Endodermal cell (in vitro differentiated cells): ENCODE results near the gene ZNF91. TPM values are rescaled to one million over a fixed set of nuclear protein-coding genes. Genes with fewer than 3 reads are reported as not detected.

ENCODE experiments used
- DNase-seq: peaks from one replicate; pipeline ENCODE4 v3.0.0-alpha.2; 2017
- H3K27ac ChIP-seq: 2 replicates; pipeline ENCODE4 v1.5.1; 2013; ENCODE audit warnings: mild to moderate bottlenecking, low read depth, low read length, moderate library complexity
- H3K27me3 ChIP-seq: 2 replicates; pipeline ENCODE4 v1.6.1; 2013; ENCODE audit warnings: mild to moderate bottlenecking, low read length, moderate library complexity; ENCODE audit not compliant: insufficient read depth, control insufficient read depth, poor library complexity, severe bottlenecking
- H3K36me3 ChIP-seq: 2 replicates; pipeline ENCODE4 v1.7.0; 2013; ENCODE audit warnings: mild to moderate bottlenecking, low read length, moderate library complexity; ENCODE audit not compliant: control insufficient read depth, insufficient read depth
- H3K4me1 ChIP-seq: one replicate; pipeline ENCODE4 v1.7.0; 2013; ENCODE audit warnings: low read length; ENCODE audit not compliant: control insufficient read depth, insufficient read depth
- H3K4me3 ChIP-seq: 2 replicates; pipeline ENCODE4 v1.5.1; 2013; ENCODE audit warnings: mild to moderate bottlenecking, low read length, moderate library complexity
- H3K9ac ChIP-seq: 2 replicates; pipeline ENCODE4 v1.6.1; 2013; ENCODE audit warnings: mild to moderate bottlenecking, low read length, moderate library complexity; ENCODE audit not compliant: poor library complexity, severe bottlenecking; ENCODE audit errors: extremely low read depth
- H3K9me3 ChIP-seq: 2 replicates; pipeline ENCODE4 v1.6.1; 2013; ENCODE audit warnings: mild to moderate bottlenecking, low read length, moderate library complexity; ENCODE audit not compliant: control insufficient read depth
- H3K27ac Mint-ChIP-seq: 2 replicates; pipeline ENCODE4 v1.8.0; 2020; ENCODE audit warnings: mixed read lengths
- H3K27me3 Mint-ChIP-seq: 2 replicates; pipeline ENCODE4 v1.8.0; 2021; ENCODE audit warnings: mild to moderate bottlenecking, mixed read lengths; ENCODE audit not compliant: insufficient read depth
- H3K36me3 Mint-ChIP-seq: 2 replicates; pipeline ENCODE4 v1.8.0; 2020; ENCODE audit warnings: low read depth, mixed read lengths
- H3K4me1 Mint-ChIP-seq: 2 replicates; pipeline ENCODE4 v1.8.0; 2020; ENCODE audit warnings: mixed read lengths
- H3K4me3 Mint-ChIP-seq: 2 replicates; pipeline ENCODE4 v1.8.0; 2020; ENCODE audit warnings: mild to moderate bottlenecking, moderate library complexity, mixed read lengths
- H3K9me3 Mint-ChIP-seq: 2 replicates; pipeline ENCODE4 v1.8.0; 2020; ENCODE audit warnings: mild to moderate bottlenecking, mixed read lengths
- WGBS, 2 experiments: methylation state at CpG; one replicate each; pipeline versions ENCODE4 v1.1.5 to v1.1.7; 2013; ENCODE audit warnings: missing lambda C conversion rate in 2 of 2, mixed read lengths in 1 of 2; ENCODE audit not compliant: insufficient coverage in 1 of 2, insufficient read length in 1 of 2; 5-methylcytosine and 5-hydroxymethylcytosine counted together
- total RNA-seq, 2 donors: library from RNA; stranded (reverse); fragmentation: NEBNext Ultra II Directional in 1 of 2; extraction: Animal tissue kit (Norgen Biotek cat#: 25700) in 1 of 2; gene quantifications; 2 replicates in 1 of 2; 3 replicates in 1 of 2; pipeline ENCODE4 v1.2.1, GENCODE V29; 2021
- TF ChIP-seq, protein P1 (sequence below): fragments of 200-600 bp; sonication (generic); conservative IDR thresholded peaks from 2 replicates; pipeline ENCODE4 v1.5.0; 2021; ENCODE audit warnings: antibody characterized with exemption, mild to moderate bottlenecking

Gene ZNF91
- total RNA-seq, 2 donors from 2014 or later = 66.9 to 75.4 TPM

GRCh38 chr19:23403052-23403451 is 7.8 kb upstream of the ZNF91 start:
- Mint-ChIP-seq H3K36me3 (peaks cover 67% of the 10 kb centered on the region), H3K4me3 (peak overlapping the region; percentile 31), H3K4me1 (peaks cover 24% of the 10 kb centered on the region), H3K27me3 (no peaks in the 10 kb centered on the region), H3K9me3 (no peaks in the 10 kb centered on the region), H3K27ac (peak overlapping the region; percentile 84)
- TF ChIP-seq, protein P1, sequence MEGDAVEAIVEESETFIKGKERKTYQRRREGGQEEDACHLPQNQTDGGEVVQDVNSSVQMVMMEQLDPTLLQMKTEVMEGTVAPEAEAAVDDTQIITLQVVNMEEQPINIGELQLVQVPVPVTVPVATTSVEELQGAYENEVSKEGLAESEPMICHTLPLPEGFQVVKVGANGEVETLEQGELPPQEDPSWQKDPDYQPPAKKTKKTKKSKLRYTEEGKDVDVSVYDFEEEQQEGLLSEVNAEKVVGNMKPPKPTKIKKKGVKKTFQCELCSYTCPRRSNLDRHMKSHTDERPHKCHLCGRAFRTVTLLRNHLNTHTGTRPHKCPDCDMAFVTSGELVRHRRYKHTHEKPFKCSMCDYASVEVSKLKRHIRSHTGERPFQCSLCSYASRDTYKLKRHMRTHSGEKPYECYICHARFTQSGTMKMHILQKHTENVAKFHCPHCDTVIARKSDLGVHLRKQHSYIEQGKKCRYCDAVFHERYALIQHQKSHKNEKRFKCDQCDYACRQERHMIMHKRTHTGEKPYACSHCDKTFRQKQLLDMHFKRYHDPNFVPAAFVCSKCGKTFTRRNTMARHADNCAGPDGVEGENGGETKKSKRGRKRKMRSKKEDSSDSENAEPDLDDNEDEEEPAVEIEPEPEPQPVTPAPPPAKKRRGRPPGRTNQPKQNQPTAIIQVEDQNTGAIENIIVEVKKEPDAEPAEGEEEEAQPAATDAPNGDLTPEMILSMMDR = no peak
- no peak overlapping the region for H3K9ac ChIP-seq
- no peak overlapping the region for H3K27ac ChIP-seq
- peaks cover 76% of the 10 kb centered on the region for H3K36me3 ChIP-seq
- H3K9me3 ChIP-seq = no peaks in the 10 kb centered on the region
- no peaks in the 10 kb centered on the region for H3K4me1 ChIP-seq
- H3K4me3 ChIP-seq = peak overlapping the region; percentile 32
- DNase-seq = no peak
- no peaks in the 10 kb centered on the region for H3K27me3 ChIP-seq
- 91 to 94% methylated on average over 2 to 3 of the region's 3 CpGs for WGBS, 2 experiments

DNA sequence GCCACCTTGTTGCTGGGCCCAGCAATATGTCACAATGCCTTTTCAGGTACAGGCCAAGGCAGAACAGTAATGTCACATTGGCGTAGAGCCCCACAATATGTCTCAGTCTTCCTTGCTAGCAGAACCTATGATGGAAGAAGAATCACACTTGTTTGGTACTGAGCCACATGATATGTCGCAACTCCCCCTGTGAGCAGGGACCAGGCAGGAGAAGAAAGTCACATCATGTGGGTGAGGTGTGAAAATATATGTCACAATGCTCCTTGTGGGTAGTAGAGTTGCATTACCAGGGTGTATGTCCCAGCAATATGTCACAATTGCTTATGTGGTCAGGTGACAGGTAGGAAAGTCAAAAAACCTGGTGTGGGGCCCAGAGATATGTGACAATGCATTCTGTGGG is 7.1 kb upstream of the ZNF91 start:
- WGBS, 2 experiments = 92 to 96% methylated on average over 2 of the region's 2 CpGs
- H3K27ac Mint-ChIP-seq = no peak overlapping the region
- no peak overlapping the region for H3K4me3 Mint-ChIP-seq
- DNase-seq = no peak
- Histone ChIP-seq H3K9ac (no peak overlapping the region), H3K4me1 (no peaks in the 10 kb centered on the region), H3K9me3 (no peaks in the 10 kb centered on the region), H3K27me3 (no peaks in the 10 kb centered on the region), H3K4me3 (no peak overlapping the region), H3K36me3 (peaks cover 71% of the 10 kb centered on the region), H3K27ac (no peak overlapping the region)
- H3K36me3 Mint-ChIP-seq = peaks cover 61% of the 10 kb centered on the region
- no peaks in the 10 kb centered on the region for H3K27me3 Mint-ChIP-seq
- H3K4me1 Mint-ChIP-seq = peaks cover 24% of the 10 kb centered on the region
- TF ChIP-seq, protein P1 = no peak
- no peaks in the 10 kb centered on the region for H3K9me3 Mint-ChIP-seq

GRCh38 chr19:23401086-23401610 is 5.9 kb upstream of the ZNF91 start:
- H3K36me3 Mint-ChIP-seq = peaks cover 59% of the 10 kb centered on the region
- no peak overlapping the region for H3K4me3 Mint-ChIP-seq
- Histone ChIP-seq H3K9ac (no peak overlapping the region), H3K27me3 (no peaks in the 10 kb centered on the region), H3K36me3 (peaks cover 70% of the 10 kb centered on the region), H3K27ac (no peak overlapping the region), H3K4me1 (no peaks in the 10 kb centered on the region), H3K4me3 (no peak overlapping the region), H3K9me3 (no peaks in the 10 kb centered on the region)
- peaks cover 24% of the 10 kb centered on the region for H3K4me1 Mint-ChIP-seq
- 94 to 95% methylated on average over 3 to 4 of the region's 4 CpGs for WGBS, 2 experiments
- no peaks in the 10 kb centered on the region for H3K9me3 Mint-ChIP-seq
- H3K27ac Mint-ChIP-seq = no peak overlapping the region
- TF ChIP-seq, protein P1 = no peak
- DNase-seq = no peak
- H3K27me3 Mint-ChIP-seq = no peaks in the 10 kb centered on the region
